Measurements from ENCODE around the gene TRIM44.

DNA sequence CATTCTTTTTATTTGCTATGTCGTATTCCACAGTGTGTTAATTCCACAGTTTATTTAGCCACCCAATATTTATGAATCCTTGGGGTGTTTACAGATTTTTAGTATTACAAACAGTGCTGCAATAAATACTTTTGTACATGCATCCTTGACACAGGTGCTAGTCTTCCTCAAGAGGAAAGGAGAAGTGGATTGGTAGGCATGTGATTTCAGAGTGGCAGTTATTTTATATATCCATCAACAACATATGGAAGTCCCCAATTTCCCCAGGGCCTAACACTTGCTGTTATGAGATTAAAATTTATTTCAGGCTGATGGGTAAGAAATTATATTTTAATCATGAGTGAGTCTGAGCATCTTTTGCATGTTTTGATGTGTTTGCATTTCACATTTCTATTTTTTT lies 17.9 kb downstream of the TRIM44 start:
- TF ChIP-seq, protein P1, sequence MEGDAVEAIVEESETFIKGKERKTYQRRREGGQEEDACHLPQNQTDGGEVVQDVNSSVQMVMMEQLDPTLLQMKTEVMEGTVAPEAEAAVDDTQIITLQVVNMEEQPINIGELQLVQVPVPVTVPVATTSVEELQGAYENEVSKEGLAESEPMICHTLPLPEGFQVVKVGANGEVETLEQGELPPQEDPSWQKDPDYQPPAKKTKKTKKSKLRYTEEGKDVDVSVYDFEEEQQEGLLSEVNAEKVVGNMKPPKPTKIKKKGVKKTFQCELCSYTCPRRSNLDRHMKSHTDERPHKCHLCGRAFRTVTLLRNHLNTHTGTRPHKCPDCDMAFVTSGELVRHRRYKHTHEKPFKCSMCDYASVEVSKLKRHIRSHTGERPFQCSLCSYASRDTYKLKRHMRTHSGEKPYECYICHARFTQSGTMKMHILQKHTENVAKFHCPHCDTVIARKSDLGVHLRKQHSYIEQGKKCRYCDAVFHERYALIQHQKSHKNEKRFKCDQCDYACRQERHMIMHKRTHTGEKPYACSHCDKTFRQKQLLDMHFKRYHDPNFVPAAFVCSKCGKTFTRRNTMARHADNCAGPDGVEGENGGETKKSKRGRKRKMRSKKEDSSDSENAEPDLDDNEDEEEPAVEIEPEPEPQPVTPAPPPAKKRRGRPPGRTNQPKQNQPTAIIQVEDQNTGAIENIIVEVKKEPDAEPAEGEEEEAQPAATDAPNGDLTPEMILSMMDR (IDR thresholded peaks at IDR 0.05 in 2 of 3, conservative IDR thresholded peaks at IDR 0.05 in 1 of 3; ENCODE audit: control insufficient read depth in 2 of 3, extremely low read depth in 1 of 3, insufficient read depth in 1 of 3, low read depth in 3 of 3, low read length in 3 of 3), result no peak
- TF ChIP-seq SIN3A (IDR thresholded peaks at IDR 0.05; ENCODE audit: low read depth, low read length), result no peak
- no peak for TF ChIP-seq POLR2AphosphoS5 (IDR thresholded peaks at IDR 0.05; ENCODE audit: low read length)
- no peak for TF ChIP-seq NR2C2 (IDR thresholded peaks at IDR 0.05; ENCODE audit: borderline replicate concordance, control insufficient read depth, insufficient read length, low read depth)
- no peak for TF ChIP-seq EP300 (IDR thresholded peaks at IDR 0.05; ENCODE audit: borderline replicate concordance in 1 of 2, control insufficient read depth in 1 of 2, low read depth in 2 of 2, low read length in 2 of 2)
- TF ChIP-seq POLR2A (IDR thresholded peaks at IDR 0.05; ENCODE audit: low read depth, low read length), result no peak
- TF ChIP-seq LARP7 (IDR thresholded peaks at IDR 0.05), result no peak
- no peak for TF ChIP-seq KAT2A (conservative IDR thresholded peaks at IDR 0.05; ENCODE audit: control insufficient read depth, low read depth, low read length)
